Activated naive CD8-positive, alpha-beta T cell treated with anti-CD3 and anti-CD28 coated beads, Interleukin-2, amount 50 U/mL, for 16 hours (primary cell): ENCODE results near the gene S1PR3.

ENCODE experiments used
- DNase-seq: peaks from one replicate; pipeline ENCODE4 v3.0.0-alpha.2; 2020; ENCODE audit warnings: low read depth, low spot score

The S1PR3 gene

DNA sequence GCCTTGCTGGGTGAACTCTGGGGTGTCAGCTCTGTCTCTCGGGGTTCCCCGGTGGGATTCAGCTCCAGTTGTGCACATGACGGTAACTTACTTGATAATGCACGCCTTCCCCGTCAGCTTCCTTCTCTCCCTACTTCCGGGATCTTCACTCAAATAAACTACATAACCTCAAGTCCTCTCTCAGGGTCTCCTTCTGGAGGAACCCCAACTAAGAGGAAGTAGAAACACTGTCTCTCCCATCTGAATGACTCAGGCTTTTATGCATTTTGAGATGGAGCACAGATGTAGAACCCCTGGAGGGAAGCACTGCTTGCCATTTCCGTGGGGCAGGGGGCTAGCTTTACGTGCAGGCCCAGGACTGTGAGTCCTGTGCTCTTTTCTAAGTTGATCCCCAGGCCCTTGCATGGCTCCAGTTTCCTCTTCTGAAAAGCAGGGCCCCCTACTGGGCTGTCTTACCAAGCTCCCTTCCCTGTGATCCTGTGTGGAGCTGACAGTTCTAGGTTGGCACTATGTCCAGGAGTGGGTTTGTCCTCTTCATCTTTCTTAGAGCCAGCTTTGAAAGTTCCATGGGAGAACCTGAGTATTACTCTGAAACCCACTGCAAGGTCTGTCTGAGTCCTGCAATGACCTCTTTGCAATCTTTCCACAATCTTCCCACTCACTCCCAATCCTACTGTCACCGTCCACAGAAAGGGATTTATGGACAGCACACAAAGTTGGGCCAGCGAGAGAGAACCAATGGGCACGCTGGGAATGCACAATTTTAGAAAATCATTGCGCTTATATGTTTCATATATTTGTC, 17.7 kb downstream of the S1PR3 start:
- no peak for DNase-seq

DNA sequence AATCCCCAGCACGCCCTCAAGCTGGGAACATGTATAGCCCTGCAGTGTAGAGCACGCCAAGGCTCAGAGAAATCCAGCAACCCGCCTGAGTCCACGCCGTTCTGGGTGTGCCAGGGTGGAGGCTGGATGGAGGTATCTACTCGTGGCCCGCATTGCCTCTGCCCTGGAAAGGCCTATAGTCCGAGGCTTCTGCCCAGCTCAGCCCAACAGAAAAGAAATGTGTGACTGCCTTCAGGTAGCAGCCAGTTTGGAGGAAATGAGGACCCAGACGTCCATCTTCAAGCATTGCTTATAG, 18.2 kb downstream of the S1PR3 start:
- DNase-seq, result no peak

DNA sequence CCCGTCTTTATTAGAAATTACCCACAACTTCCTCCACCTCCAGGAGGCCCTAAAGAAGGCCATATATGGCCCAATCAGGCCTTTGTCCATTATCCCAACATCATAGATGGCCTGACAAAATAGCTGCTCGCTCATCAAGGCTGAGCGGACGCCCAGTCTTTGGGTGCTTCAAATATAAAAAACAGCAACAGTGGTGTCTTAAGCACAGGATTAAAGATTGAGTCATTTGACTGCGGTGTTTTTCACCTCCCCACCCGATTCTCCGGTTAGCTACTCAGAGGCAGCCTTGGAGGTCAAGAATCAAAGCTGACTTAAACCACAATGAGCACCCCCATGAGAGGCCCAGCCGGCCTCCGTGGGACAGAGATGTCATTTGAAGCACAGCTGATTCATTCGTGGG, 18.8 kb downstream of the S1PR3 start:
- DNase-seq, result no peak

DNA sequence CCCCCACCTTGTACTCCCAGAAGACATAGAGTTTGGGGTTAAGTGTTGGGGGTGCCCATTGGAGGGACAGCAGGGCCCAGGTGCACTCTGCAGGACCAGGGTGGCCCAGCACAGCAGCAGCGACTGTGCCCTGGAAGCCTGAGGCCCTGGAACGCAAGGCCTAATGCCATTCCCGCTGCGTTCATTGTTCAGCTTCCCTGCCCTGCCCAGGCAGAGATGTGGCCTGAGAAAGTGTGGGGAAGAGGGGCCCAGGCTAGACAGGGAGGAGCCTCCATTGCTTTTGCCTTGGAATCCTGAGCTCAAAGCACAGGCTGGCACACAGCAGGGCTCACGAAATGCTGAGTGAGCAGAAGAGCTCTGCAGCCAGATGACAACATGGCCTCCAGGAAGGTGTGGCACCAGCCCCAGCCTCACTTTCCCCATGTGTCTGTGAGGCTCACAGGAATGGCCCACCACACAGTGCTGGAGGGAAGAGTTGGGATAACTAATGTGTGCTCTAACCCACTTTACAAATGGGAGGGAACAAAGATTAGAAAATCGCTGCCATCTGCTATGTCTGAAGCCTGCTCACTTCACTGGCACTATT, 19.4 kb downstream of the S1PR3 start:
- no peak for DNase-seq

DNA sequence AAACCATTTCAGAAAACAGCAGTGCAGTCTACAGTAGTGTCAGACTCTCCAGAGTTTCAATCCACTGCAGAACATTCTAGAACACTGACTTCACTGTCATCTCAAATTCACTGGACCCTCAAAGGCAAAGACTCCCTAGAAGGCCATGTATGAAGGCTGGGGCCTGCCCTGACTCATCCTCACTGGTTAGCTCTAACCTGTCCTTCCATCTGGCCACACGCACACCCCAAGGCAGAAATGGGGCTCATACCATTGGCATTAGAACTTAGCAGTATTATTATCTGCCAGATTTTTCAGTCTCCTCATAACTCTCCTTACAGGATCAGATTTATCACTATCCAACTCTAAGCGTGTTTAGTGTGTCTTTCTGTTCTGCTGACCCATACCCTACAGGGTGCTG, 20.4 kb downstream of the S1PR3 start:
- DNase-seq, result no peak

DNA sequence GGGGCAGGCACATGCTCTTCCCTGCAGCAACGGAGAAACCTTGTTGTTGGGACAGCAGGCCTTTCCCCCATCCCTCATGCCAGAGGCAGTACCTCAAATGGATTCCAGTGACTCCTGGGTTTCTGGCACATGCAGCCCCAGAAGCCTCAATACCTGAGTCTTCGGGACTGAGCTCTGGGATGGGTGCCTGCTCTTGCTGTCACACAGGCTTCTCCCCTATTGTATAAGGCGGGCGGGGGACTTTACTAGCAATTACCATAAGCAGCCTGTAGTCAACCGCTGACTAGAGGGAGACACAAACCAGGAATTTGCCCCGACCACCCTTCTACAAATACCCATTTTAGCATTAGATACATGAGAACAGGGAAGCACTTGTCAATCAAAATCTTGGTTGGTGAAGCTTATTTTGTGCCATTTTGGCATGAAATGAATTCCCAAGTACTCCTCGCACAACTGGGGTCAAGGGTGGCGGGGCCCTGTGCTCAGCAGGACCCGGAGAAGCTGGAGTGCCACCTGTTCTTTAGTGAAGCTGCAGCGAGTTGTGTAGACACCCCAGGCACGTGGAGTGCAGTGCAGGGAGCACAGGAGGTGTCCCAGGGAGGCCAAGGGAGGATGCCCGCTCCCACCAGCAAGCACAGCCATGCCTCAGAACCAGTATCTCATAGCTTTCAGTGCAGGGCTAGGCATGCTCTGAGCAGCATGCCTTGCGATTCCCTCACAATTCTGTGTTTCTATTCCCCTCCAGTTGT, 21.2 kb downstream of the S1PR3 start:
- no peak for DNase-seq

DNA sequence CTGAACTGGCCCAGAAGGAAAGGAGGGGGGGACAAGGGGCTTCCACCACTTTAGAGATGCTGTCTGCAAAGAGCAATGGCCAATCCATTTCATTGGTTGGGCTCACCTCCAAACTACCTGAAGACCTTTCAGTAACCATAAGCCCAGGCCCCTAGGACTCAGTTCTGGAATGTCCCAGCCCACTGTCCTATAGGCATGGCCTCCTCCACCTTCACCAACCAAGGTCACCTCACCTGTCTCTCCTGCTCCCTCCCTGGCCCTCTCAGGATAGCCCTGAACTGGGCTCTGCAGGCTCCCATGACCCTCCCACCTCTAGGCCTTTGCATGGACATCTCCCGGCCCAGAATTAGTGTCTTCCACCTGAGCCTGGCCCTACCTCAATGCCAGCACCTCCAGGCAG, 22.4 kb downstream of the S1PR3 start:
- no peak for DNase-seq

DNA sequence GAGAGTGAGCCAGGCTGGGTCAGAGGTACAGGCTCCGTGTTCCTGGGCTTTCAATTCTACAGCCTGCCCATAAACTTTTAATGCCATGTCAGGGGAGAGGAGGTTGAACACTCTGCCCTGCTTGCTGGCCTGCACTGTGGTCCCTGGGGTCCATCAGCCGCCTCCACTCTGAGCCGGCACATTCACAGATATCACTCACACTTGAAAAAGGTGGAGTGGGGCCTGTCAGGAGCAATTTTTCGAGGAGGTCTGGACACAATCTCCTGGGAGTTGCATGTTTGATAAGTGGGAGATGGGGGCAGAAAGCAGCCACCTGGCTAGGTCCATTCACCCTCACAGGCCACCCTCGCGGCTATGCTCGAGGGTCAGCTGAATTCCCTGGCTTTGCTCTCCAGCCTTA, 22.9 kb downstream of the S1PR3 start:
- DNase-seq, result no peak

DNA sequence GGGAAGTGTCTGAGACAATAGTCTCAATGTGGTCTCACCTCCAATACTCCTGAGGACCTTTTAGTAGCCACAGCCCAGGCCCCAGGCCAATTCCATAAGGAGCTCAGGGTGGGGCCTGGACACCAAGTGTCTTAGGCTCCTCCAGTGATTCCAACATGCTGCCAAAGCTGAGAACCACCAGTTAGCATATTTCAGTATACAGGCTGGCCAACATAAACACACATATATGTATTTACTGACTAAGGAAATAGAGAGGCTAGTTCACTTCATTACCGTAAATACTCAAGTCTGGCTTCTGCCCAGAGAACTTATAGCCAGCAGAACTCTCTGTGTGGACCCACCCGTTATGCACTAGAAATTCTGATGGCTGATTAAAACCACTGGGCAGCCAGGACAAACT, 24.1 kb downstream of the S1PR3 start:
- no peak for DNase-seq

DNA sequence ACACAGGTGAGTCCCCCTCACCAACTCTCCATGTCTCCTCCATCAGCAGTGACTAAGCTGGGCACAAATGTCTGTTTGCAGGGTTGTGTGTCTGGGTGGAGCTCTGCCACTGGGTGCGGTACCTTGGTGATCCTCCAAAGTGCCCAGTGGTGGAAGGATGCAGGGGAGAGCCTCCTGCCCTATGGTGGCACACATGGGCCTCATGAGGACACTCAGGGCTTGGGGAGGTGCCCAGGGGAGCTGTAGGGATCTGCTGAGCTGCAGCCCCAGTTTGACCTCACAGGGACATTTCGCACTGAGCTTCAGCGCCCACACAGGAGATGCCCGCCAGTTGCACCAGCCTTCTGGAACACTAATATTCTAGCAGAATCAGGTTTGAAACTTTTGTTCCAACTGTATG, 29.5 kb downstream of the S1PR3 start:
- no peak for DNase-seq

DNA sequence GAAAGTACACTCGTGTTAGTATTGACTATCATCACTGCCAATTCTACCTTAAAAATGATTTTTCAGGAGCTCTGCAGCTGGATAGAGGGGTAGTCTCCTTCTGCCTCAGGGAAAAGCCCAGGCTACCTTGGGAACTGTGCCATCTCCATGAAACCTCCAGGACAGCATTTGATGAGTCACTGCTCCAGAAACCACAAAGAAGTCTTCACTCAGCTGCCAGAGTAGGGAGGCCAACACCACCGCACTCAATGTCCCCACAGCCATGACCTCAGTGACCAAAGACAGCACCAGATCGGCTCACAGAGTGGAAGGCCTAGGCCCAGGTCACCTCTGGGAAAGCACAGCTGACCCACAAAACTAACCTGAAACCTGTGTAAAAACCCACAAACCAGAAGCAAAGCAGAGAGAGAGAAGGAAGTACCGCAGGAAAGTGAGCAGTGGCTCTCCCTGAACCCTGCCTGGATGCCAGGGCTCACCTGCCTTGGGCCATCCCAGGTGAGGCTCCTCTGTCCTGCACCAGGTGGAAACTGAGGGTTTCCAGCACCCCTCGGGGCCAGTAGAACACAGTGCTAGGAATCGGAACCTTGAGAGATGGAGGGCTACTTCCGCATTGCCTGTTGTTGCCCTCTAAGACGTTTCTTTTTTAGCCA, 30.0 kb downstream of the S1PR3 start:
- no peak for DNase-seq

DNA sequence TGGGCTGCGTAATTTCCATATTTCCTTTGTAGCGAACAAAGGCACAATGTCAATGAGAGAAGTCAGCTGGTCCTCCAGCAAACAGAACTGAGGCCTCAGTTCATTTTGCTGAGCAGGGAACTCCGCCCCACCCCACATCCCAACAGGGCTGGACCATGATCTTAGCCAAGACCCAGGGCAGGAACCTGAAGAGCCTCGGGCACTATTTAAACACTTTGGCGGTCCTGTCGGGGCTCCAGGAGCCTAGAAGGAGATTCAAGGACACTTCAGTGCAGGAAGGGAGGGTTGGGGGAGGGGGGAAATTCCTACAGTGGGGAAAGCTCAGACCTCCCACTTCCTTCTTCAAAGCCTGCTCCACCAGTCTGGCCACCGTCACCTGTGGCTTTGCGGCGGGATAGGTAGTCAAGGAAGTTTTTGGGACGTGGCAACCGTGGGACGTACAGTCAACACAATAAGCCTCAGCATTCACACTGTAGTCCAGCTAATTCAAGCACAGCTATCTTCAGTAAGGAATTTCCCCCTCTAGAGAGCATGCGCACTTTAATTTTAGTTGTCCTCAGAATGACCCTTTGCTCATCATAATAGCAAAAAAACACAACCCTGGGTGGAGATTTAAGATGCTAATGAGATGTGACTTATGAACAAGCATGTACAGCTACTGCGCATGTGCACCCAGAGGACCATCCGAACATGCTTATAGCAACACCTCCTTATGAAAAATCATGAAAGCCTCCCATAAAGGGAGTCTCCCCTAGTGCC, 30.9 kb downstream of the S1PR3 start:
- no peak for DNase-seq

DNA sequence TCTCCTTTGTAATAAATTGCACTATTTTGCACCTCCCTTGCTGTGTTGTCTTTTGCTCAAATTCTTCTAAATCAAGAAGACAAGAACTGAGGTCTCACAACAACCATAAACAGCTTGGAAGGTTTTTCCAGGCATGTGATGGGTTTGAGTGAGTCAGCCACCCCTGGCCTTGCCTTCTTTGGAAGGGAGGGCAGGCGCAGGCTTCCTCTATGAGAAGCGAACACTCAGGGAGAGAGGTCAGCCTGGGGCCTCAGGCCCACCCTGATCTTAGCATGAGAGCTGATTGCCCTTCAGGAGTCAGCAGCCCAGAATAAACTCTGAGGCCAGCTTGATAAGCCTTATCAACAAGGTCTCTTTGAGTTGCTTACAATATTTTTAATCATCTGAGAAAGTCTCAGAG, 31.6 kb downstream of the S1PR3 start:
- DNase-seq, result no peak

DNA sequence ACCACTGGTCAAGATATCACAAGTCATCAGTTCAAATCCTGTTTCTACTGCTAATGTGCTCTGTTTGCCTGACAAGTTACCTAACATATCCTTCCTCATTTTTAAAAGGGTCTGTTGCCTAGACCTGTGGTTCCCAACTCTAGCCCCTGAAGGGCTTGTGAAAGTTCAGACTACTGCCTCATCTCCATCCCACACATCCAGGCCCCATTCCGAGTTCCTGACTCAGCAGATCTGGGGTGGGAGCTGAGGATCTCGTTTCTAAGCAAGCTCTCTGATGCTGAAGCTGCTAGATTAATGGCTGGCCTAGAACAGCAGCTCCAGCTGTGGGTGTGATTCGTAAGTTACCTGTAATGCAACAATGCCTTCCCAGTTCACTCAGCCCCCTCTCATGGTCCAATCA, 32.5 kb downstream of the S1PR3 start:
- no peak for DNase-seq

DNA sequence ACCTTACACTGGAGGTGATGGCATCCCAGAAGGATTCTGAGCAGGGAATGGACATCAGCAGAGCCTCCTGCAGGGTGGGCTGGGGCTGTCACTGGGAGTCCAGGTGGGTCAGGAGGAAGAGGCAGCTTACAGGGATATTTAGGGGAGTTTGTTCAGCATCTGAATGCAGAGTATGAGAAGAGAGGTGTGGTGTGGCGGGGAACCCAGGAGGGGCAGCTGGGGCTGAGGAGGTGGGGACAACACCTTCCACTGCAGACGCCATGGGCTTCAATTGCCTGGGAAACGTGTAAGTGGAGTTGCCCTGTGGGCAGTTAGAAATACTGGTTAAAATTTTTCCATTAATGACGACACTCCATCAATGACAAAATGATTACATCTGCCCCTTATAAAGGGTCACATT, 33.5 kb downstream of the S1PR3 start:
- no peak for DNase-seq

DNA sequence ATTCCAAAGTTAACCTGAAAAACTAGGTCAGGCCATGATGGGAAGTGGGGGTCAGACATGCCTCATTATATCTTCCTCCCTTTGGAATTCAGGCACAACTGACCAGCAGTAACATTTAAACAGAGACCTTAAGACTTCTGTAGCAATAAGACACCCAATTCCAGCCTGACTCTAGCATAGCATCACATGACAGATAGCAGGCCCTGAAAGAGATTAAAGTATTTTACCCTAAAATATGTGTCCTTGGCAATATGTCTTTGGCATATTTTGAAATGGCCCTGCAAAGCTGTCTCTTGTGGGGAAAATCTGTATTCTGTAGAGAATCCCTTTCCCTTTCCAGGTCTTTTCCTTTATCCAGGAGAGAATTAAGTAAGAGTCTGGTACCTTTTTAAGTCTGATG, 34.3 kb downstream of the S1PR3 start:
- DNase-seq, result no peak

DNA sequence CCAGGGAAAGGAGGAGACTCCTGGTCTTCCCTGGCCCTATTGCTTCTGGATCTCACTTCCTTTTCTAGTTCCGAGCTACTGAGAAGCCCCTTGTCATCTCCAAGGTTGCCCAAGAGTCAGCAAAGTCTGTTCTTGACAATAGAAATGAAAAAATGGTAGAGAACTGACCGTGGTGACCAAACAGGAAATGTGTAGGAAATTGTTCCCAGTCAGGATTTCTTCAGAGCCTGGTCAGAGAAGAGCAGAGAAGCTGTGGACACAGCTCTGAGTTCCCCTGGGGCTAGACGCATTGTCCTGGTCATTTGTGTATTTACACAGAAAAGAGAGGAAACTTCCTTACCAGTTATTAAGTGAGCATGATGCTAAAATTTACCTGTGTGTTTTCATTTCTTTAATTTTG, 35.6 kb downstream of the S1PR3 start:
- DNase-seq, result no peak

DNA sequence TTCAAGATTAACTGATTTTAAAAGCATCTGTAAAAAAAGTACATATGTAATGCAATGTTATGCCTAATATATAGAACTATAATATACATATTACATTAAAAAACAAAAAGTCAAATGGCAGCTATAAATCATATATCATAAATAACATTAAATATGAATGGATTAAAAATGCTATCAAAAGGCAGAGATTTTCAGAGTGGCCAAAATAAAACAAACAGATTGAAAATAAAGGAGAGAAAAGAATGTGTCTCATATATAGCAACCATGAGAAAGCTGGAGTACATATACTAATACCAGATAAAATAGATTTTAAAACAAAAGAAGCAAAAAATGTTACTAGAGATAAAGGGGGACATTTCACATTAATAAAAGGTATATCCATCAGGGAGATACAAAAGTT, 38.5 kb downstream of the S1PR3 start:
- no peak for DNase-seq

DNA sequence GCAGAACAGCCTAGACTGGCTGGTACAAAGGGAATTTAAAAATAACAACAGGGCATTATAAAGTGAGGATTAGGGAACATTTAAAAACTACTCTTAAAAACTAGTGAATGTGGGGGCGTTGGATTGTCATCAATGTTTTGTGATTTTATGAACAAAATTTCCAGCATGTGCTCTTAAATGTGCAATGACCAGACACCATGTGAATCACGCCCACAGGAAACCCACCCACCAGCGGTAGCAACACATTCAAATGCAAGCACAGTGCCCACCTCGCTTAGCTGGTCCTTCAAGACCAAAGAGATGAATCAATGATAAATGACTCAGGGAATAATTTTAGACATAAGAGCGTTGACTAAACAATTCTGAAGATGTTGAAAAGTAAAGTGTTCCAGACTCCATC, 40.9 kb downstream of the S1PR3 start:
- DNase-seq, result no peak

DNA sequence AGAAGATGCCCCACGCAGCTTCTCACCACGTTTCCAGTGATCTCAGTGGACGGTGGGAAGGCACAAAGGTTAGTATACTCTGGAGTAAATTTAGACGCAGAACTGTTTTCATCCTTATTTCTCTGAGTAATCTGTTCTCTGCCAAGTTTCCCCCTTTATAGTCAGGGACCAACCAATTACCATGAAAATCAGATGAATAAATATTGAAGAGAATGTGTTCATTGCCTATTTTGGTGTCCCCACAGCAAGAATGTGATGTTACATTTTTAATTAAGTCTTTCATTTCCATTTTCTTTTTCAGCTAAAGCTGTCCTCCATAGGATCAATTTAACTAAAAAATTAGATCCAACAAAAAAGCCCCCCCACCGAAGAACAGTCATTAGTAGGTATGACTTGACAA, 41.4 kb downstream of the S1PR3 start:
- DNase-seq, result no peak

DNA sequence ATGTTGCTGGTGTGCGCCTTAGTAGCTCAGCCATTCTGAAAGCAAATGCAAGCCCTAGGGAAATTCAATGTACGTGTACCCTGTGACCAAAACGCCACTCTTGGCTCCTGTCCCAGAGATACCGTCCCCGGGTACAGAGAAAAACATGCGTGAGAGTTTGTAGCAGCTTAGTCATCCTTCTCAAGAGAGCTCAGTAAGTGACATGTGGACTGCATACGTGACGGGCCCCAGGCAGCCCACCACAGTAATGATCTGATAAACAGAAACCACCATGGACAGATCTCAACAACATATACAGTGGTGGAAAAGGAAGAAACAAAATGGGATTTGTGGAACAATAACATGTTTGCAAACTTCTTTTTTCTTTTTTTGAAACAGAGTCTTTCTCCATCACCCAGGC, 45.1 kb downstream of the S1PR3 start:
- DNase-seq, result no peak

DNA sequence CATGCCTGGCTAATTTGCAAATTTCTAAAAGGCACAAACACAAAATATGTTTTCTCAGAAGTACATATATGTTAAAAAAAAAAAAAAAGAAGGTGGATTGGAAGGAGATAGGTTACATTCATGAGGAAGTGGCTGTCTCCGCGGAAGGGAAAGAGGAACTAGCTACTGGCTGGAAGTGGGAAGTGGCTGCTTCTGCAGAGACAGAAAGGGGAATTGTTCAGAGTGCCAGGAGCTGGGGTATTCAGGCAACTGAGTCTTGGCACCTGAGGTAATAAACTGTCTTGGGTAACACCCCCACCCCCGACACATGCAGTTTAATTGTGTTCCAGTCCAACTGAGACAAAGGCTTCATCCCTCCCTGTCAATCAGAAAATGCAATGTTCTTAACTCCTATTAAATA, 45.6 kb downstream of the S1PR3 start:
- no peak for DNase-seq
